ENCODE results near the gene PANK4. TPM values are rescaled to one million over a fixed set of nuclear protein-coding genes. Genes with fewer than 3 reads are reported as not detected.

Gene PANK4
- total and polyA plus RNA-seq, 2 donors (not counting 3 experiments of a cell fraction or from before 2014, with no cell fraction given) = 22.1 to 34.0 TPM

DNA sequence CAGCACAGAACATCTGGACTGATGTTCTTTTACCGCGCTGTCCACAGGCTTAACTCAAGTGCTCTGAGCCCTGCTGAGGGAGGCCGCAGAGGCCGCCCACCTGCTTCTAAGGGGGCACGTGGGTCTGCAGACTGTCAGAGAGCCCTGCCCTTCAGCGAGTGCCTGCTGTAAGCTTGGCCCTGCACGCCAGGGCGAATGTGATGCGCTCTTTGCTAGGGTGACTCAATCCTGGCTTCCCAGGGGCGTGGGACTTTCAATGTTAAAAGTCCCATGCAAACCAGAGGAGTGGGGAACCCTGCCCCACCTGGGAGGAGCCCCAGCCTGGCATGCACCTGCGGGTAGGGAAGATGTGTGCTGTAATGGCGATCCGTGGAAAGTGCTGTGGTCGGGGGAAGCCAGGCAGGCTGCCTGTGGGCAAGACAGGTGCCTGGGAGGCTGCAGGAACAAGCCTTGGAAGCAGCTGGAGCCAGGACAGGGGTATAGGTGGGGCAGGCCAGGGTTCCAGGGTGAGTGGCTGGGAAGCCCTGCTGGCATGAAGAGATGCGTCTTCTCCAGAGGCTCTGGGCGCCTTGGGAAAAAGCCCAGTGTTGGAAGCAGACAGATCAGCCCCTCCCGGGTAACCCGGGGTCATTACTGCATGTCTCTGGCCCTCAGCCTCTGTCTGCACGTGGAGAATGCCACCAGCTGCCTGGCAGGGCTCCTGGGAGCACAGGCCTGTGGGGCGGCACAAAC is 594 bp upstream of the PANK4 start:
- Histone ChIP-seq H3K27me3 (ENCODE audit: control insufficient read depth in 2 of 2, insufficient read depth in 2 of 2, low read length in 2 of 2) (peaks cover 14 to 17% of the 10 kb centered on the region in 2 experiments), H2AFZ (ENCODE audit: low read depth, low read length) (no peak overlapping the region), H3K4me2 (ENCODE audit: insufficient read depth, low read length) (no peak overlapping the region), H3K79me2 (ENCODE audit: control insufficient read depth, insufficient read depth, low read length) (peaks cover 38% of the 10 kb centered on the region), H3K9me3 (replicated peaks; ENCODE audit: control insufficient read depth, insufficient read depth, low read length) (no peaks in the 10 kb centered on the region), H3K4me1 (ENCODE audit: control insufficient read depth, extremely low read depth, insufficient read depth, low read length) (peaks cover 17% of the 10 kb centered on the region), H3K4me3 (replicated peaks in 1 of 3; ENCODE audit: insufficient read depth in 1 of 3, low read depth in 1 of 3, low read length in 3 of 3) (no peak overlapping the region), H3K9me1 (replicated peaks; ENCODE audit: control insufficient read depth, extremely low read depth, insufficient read depth, low read length) (no peaks in the 10 kb centered on the region), H4K20me1 (replicated peaks; ENCODE audit: control insufficient read depth, extremely low read depth, insufficient read depth, low read length) (no peaks in the 10 kb centered on the region), H3K36me3 (ENCODE audit: control insufficient read depth in 2 of 2, extremely low read depth in 1 of 2, insufficient read depth in 2 of 2, low read length in 2 of 2) (no peaks in the 10 kb centered on the region), H3K27ac (ENCODE audit: insufficient read depth, low read depth, low read length) (no peak overlapping the region), H3K9ac (replicated peaks; ENCODE audit: extremely low read depth, insufficient read depth, low read length) (no peak overlapping the region)
- DNase-seq (ENCODE audit: low read depth, low spot score) = no peak
- no peak for TF ChIP-seq MYC (IDR thresholded peaks at IDR 0.05; ENCODE audit: low read depth, low read length)
- TF ChIP-seq, protein P1, sequence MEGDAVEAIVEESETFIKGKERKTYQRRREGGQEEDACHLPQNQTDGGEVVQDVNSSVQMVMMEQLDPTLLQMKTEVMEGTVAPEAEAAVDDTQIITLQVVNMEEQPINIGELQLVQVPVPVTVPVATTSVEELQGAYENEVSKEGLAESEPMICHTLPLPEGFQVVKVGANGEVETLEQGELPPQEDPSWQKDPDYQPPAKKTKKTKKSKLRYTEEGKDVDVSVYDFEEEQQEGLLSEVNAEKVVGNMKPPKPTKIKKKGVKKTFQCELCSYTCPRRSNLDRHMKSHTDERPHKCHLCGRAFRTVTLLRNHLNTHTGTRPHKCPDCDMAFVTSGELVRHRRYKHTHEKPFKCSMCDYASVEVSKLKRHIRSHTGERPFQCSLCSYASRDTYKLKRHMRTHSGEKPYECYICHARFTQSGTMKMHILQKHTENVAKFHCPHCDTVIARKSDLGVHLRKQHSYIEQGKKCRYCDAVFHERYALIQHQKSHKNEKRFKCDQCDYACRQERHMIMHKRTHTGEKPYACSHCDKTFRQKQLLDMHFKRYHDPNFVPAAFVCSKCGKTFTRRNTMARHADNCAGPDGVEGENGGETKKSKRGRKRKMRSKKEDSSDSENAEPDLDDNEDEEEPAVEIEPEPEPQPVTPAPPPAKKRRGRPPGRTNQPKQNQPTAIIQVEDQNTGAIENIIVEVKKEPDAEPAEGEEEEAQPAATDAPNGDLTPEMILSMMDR (IDR thresholded peaks at IDR 0.05; ENCODE audit: extremely low read depth in 1 of 2, insufficient read depth in 1 of 2, low read depth in 1 of 2, low read length in 2 of 2) = no peak
- TF ChIP-seq, protein P2, sequence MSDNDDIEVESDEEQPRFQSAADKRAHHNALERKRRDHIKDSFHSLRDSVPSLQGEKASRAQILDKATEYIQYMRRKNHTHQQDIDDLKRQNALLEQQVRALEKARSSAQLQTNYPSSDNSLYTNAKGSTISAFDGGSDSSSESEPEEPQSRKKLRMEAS (IDR thresholded peaks at IDR 0.05; ENCODE audit: insufficient read depth, insufficient read length) = no peak
- no peak for TF ChIP-seq EZH2 (IDR thresholded peaks at IDR 0.05; ENCODE audit: borderline replicate concordance, low read depth, low read length, severe bottlenecking)
- no peak for TF ChIP-seq JUN (IDR thresholded peaks at IDR 0.05; ENCODE audit: borderline replicate concordance, insufficient read depth, insufficient read length, low read depth)
- no peak for TF ChIP-seq FOS (IDR thresholded peaks at IDR 0.05; ENCODE audit: borderline replicate concordance, insufficient read depth, low read length)
- no peak for TF ChIP-seq GATA2 (IDR thresholded peaks at IDR 0.05; ENCODE audit: insufficient read depth, insufficient read length, low read depth, low read length)
- TF ChIP-seq POLR2AphosphoS5 (IDR thresholded peaks at IDR 0.05; ENCODE audit: insufficient read depth, low read depth, low read length) = no peak
- no peak for TF ChIP-seq POLR2A (IDR thresholded peaks at IDR 0.05; ENCODE audit: low read depth, low read length)
- POLR2A ChIA-PET = interaction anchor here (1.1 kb wide), 2 partner anchors 19 to 20 kb away, joined by 3 to 5 read pairs; no protein-coding TSS in a partner anchor
- CTCF ChIA-PET = interaction anchor here (1.2 to 2.0 kb wide), 6 partner anchors 12 to 332 kb away, joined by 3 to 13 read pairs (median 7); partner anchors contain the start of gene FAAP20
- dilution Hi-C loops (cut with MboI; ENCODE audit: extremely low pct_ligation_motif_present, low sequenced_read_pairs) (no loop called here), intact Hi-C loops (cut with micrococcal nuclease) (loop anchor here (1.0 to 2.0 kb wide), 5 partner anchors 19 to 1373 kb away; partner anchors contain the start of genes C1orf174 and PRXL2B)
- no peak for FAIRE-seq
- no TSS peak for BruUV-seq (replicated peaks)

All from endothelial cell of umbilical vein (primary cell).